Osteoblast (primary cell): ENCODE measurements around the gene NAV3. TPM values are rescaled to one million over a fixed set of nuclear protein-coding genes. Genes with fewer than 3 reads are reported as not detected.

Source experiments
- DNase-seq: peaks from one replicate; pipeline ENCODE4 v3.0.0; 2011; ENCODE audit warnings: low spot score, mixed read lengths; ENCODE audit not compliant: insufficient read length; ENCODE audit errors: missing footprints
- H2AFZ ChIP-seq: 2 replicates; pipeline ENCODE4 v1.6.0; 2011; ENCODE audit warnings: mild to moderate bottlenecking, low read length
- H3K27ac ChIP-seq: 2 replicates; pipeline ENCODE4 v1.5.1; 2011; ENCODE audit warnings: mild to moderate bottlenecking, low read depth, low read length, moderate library complexity
- H3K27me3 ChIP-seq: 2 replicates; pipeline ENCODE4 v1.6.0; 2012; ENCODE audit warnings: mild to moderate bottlenecking, control low read depth, inconsistent platforms, low read length, moderate library complexity; ENCODE audit not compliant: insufficient read depth
- H3K36me3 ChIP-seq: 2 replicates; pipeline ENCODE4 v1.5.1; 2011; ENCODE audit warnings: mild to moderate bottlenecking, low read length, control low read depth, moderate library complexity; ENCODE audit not compliant: insufficient read depth
- H3K4me1 ChIP-seq: 2 replicates; pipeline ENCODE4 v1.5.1; 2011; ENCODE audit warnings: mild to moderate bottlenecking, low read length, control low read depth, moderate library complexity; ENCODE audit not compliant: insufficient read depth
- H3K4me2 ChIP-seq: 2 replicates; pipeline ENCODE4 v1.6.0; 2011; ENCODE audit warnings: mild to moderate bottlenecking, low read length; ENCODE audit not compliant: insufficient read depth
- H3K4me3 ChIP-seq: fragments of 200-600 bp; sonication (generic); 3 replicates; pipeline ENCODE4 v1.5.1; 2012; ENCODE audit warnings: mild to moderate bottlenecking, low read length, inconsistent platforms; ENCODE audit not compliant: insufficient read depth
- H3K79me2 ChIP-seq: 2 replicates; pipeline ENCODE4 v1.6.0; 2012; ENCODE audit warnings: mild to moderate bottlenecking, low read length, control low read depth, inconsistent platforms; ENCODE audit not compliant: insufficient read depth
- H3K9me3 ChIP-seq: 2 replicates; pipeline ENCODE4 v1.5.1; 2011; ENCODE audit warnings: low read depth, low read length, control low read depth
- H4K20me1 ChIP-seq: 2 replicates; pipeline ENCODE4 v1.6.0; 2012; ENCODE audit warnings: mild to moderate bottlenecking, low read length, control low read depth; ENCODE audit not compliant: insufficient read depth
- CTCF ChIP-seq: IDR thresholded peaks from 2 replicates; pipeline ENCODE4 v1.5.1; 2011; ENCODE audit warnings: mild to moderate bottlenecking, low read depth, low read length, moderate library complexity; ENCODE audit errors: extremely low read depth
- total RNA-seq: library from RNA; depleted of rRNA; stranded (reverse); fragments of >200 nt; gene quantifications from 2 replicates; pipeline ENCODE4 v1.2.3, GENCODE V29; 2012

NAV3 gene
- total RNA-seq, 1 donor, result 84.7 TPM

- no peaks in the 10 kb centered on the region for H3K4me1 ChIP-seq
Measured at GRCh38 chr12:77916276-77916675, 85.6 kb downstream of the NAV3 start.

GRCh38 chr12:77918046-77918445 is 87.4 kb downstream of the NAV3 start:
- H3K27ac ChIP-seq, result no peak overlapping the region
- H3K4me3 ChIP-seq, result no peak overlapping the region
- no peaks in the 10 kb centered on the region for H3K36me3 ChIP-seq
- TF ChIP-seq CTCF, result no peak
- no peaks in the 10 kb centered on the region for H3K4me1 ChIP-seq
- no peaks in the 10 kb centered on the region for H4K20me1 ChIP-seq
- H2AFZ ChIP-seq, result no peak overlapping the region
- H3K4me2 ChIP-seq, result no peak overlapping the region
- H3K27me3 ChIP-seq, result no peaks in the 10 kb centered on the region
- H3K79me2 ChIP-seq, result no peaks in the 10 kb centered on the region
- H3K9me3 ChIP-seq, result no peaks in the 10 kb centered on the region
- DNase-seq, result no peak

More at GRCh38 chr12:77916276-77916675, 85.6 kb downstream of the NAV3 start:
- no peak for TF ChIP-seq CTCF
- H3K36me3 ChIP-seq, result no peaks in the 10 kb centered on the region
- H3K4me3 ChIP-seq, result no peak overlapping the region
- no peaks in the 10 kb centered on the region for H3K79me2 ChIP-seq
- no peak overlapping the region for H2AFZ ChIP-seq
- no peaks in the 10 kb centered on the region for H3K9me3 ChIP-seq
- no peak overlapping the region for H3K27ac ChIP-seq
- H3K4me2 ChIP-seq, result no peak overlapping the region
- H3K27me3 ChIP-seq, result no peaks in the 10 kb centered on the region
- H4K20me1 ChIP-seq, result no peaks in the 10 kb centered on the region
- no peak for DNase-seq

GRCh38 chr12:77919450-77919849 is 88.8 kb downstream of the NAV3 start:
- H2AFZ ChIP-seq, result no peak overlapping the region
- DNase-seq, result no peak
- H4K20me1 ChIP-seq, result no peaks in the 10 kb centered on the region
- no peak overlapping the region for H3K27ac ChIP-seq
- H3K27me3 ChIP-seq, result no peaks in the 10 kb centered on the region
- peaks cover 2% of the 10 kb centered on the region for H3K4me1 ChIP-seq
- H3K36me3 ChIP-seq, result no peaks in the 10 kb centered on the region
- no peaks in the 10 kb centered on the region for H3K79me2 ChIP-seq
- no peak for TF ChIP-seq CTCF
- no peak overlapping the region for H3K4me2 ChIP-seq
- H3K4me3 ChIP-seq, result no peak overlapping the region
- H3K9me3 ChIP-seq, result no peaks in the 10 kb centered on the region

- no peaks in the 10 kb centered on the region for H3K9me3 ChIP-seq
- H3K4me1 ChIP-seq, result peaks cover 9% of the 10 kb centered on the region
- H3K36me3 ChIP-seq, result no peaks in the 10 kb centered on the region
- H4K20me1 ChIP-seq, result no peaks in the 10 kb centered on the region
- no peaks in the 10 kb centered on the region for H3K79me2 ChIP-seq
- no peak for TF ChIP-seq CTCF
- H3K27ac ChIP-seq, result no peak overlapping the region
- DNase-seq, result no peak
- no peak overlapping the region for H3K4me3 ChIP-seq
- H3K4me2 ChIP-seq, result no peak overlapping the region
- H2AFZ ChIP-seq, result no peak overlapping the region
- H3K27me3 ChIP-seq, result no peaks in the 10 kb centered on the region
Measured at GRCh38 chr12:77923882-77924281, 93.2 kb downstream of the NAV3 start.
